K562 (cell line): ENCODE measurements around the gene STUB1. TPM values are rescaled to one million over a fixed set of nuclear protein-coding genes. Genes with fewer than 3 reads are reported as not detected.
A peak's percentile ranks its signal among the peaks of the same experiment; 100 is the strongest.

Source experiments
- ARID1B ChIP-seq: fragments of 450-650 bp; IDR thresholded peaks from 2 replicates; pipeline ENCODE4 v1.6.1; 2016; ENCODE audit warnings: antibody characterized with exemption, mild to moderate bottlenecking, inconsistent platforms
- ARID4B ChIP-seq: sonication (generic); formaldehyde crosslinking; IDR thresholded peaks from 2 replicates; pipeline ENCODE4 v1.8.0; 2022; ENCODE audit warnings: mild to moderate bottlenecking, missing genetic modification reagents
- ATF2 ChIP-seq: sonication (generic); formaldehyde crosslinking; IDR thresholded peaks from 2 replicates; pipeline ENCODE4 v1.8.1; 2022; ENCODE audit warnings: missing genetic modification reagents
- CBX1 ChIP-seq: sonication (generic); IDR thresholded peaks from 2 replicates; pipeline ENCODE4 v1.6.1; 2016; ENCODE audit warnings: antibody characterized with exemption, low read depth, mild to moderate bottlenecking
- ELK3 ChIP-seq: fragments of 450-650 bp; formaldehyde crosslinking; IDR thresholded peaks from 2 replicates; pipeline ENCODE4 v1.4.0; 2020; ENCODE audit warnings: mild to moderate bottlenecking
- ETV5 ChIP-seq: sonication (generic); formaldehyde crosslinking; IDR thresholded peaks from 2 replicates; pipeline ENCODE4 v1.4.0; 2020; ENCODE audit warnings: low read depth, mild to moderate bottlenecking, missing genetic modification reagents
- FUS ChIP-seq: fragments of 200-400 bp; formaldehyde crosslinking; optimal IDR thresholded peaks from 2 replicates; pipeline ENCODE3; 2017; ENCODE audit warnings: low read depth, low read length
- GABPB2 ChIP-seq: fragments of 250-450 bp; sonication (Bioruptor Pico); conservative IDR thresholded peaks from 2 replicates; pipeline ENCODE4 v1.5.1; 2021; ENCODE audit warnings: mild to moderate bottlenecking
- KAT8 ChIP-seq: fragments of 450-650 bp; IDR thresholded peaks from 2 replicates; pipeline ENCODE4 v1.6.1; 2016; ENCODE audit warnings: low read depth, mild to moderate bottlenecking
- KLF1 ChIP-seq: fragments of 450-650 bp; IDR thresholded peaks from 2 replicates; pipeline ENCODE4 v1.6.1; 2016; ENCODE audit warnings: missing genetic modification characterization, missing compliant biosample characterization
- PCBP1 ChIP-seq: fragments of 200-400 bp; formaldehyde crosslinking; IDR thresholded peaks from 2 replicates; pipeline ENCODE4 v1.6.1; 2018; ENCODE audit warnings: mild to moderate bottlenecking, low read depth, low read length; ENCODE audit not compliant: poor library complexity, severe bottlenecking
- PKNOX1 ChIP-seq: fragments of 450-650 bp; IDR thresholded peaks from 2 replicates; pipeline ENCODE4 v1.6.1; 2016
- POLR2A ChIP-seq: fragments of 450-650 bp; conservative IDR thresholded peaks from 2 replicates; pipeline ENCODE4 v1.6.1; 2016
- SAP30 ChIP-seq: fragments of 200-600 bp; sonication (generic); IDR thresholded peaks from 2 replicates; pipeline ENCODE4 v1.6.1; 2012; ENCODE audit warnings: borderline replicate concordance, low read depth, mild to moderate bottlenecking, moderate library complexity, low read length, control low read depth, inconsistent platforms; ENCODE audit not compliant: insufficient read depth, poor library complexity, severe bottlenecking
- SMAD3 ChIP-seq: fragments of 450-650 bp; formaldehyde crosslinking; conservative IDR thresholded peaks from 2 replicates; pipeline ENCODE4 v1.4.0; 2020; ENCODE audit warnings: mild to moderate bottlenecking
- TARDBP ChIP-seq: fragments of 450-650 bp; IDR thresholded peaks from 2 replicates; pipeline ENCODE4 v1.6.1; 2016
- TRIM28 ChIP-seq: fragments of 450-650 bp; IDR thresholded peaks from 2 replicates; pipeline ENCODE4 v1.6.1; 2017
- ZBTB43 ChIP-seq: sonication (generic); formaldehyde crosslinking; IDR thresholded peaks from 2 replicates; pipeline ENCODE4 v1.8.0; 2023; ENCODE audit warnings: mild to moderate bottlenecking, missing genetic modification reagents
- ZKSCAN8 ChIP-seq: fragments of 200-800 bp; sonication (Bioruptor generic); IDR thresholded peaks from 2 replicates; pipeline ENCODE4 v1.6.1; 2016; ENCODE audit warnings: missing genetic modification characterization, missing compliant biosample characterization
- polyA plus RNA-seq, 8 experiments: library from polyadenylated mRNA; depleted of rRNA in 4 of 8; stranded (reverse) in 5 of 8; unstranded in 3 of 8; fragments of >200 nt; fragmentation: Nextera tagmentation in 2 of 8; fragmentation: Illumina TruSeq in 1 of 8; extraction: Ambion mirVana in 2 of 8; extraction: Trizol in 1 of 8; gene quantifications; 2 replicates each; pipeline versions ENCODE4 v1.2.1 to v1.2.3, GENCODE V29; 2011 to 2014; ENCODE audit warnings: inconsistent platforms in 1 of 8, missing spikeins in 1 of 8
- total RNA-seq, 7 experiments: library from RNA; depleted of rRNA in 6 of 7; stranded (reverse); fragments of >200 nt in 6 of 7; fragmentation: Illumina TruSeq in 2 of 7; extraction: Trizol in 2 of 7; gene quantifications; 2 replicates each; pipeline versions ENCODE4 v1.2.1 to v1.2.3, GENCODE V29; 2011 to 2021; ENCODE audit warnings: low replicate concordance in 1 of 7

The STUB1 gene
- total and polyA plus RNA-seq, 9 of the 15 experiments (the other 6 are each of a cell fraction or from before 2014, with no cell fraction given), result 10.6 to 251 (median 152) TPM

GRCh38 chr16:682493-683395, 2.5 kb downstream of the STUB1 start (continued):
- TF ChIP-seq ETV5 (CRISPR knock-in tag) (no peak), ELK3 (CRISPR knock-in tag) (no peak), PCBP1 (peak; percentile 50), ARID1B (no peak), ARID4B (CRISPR knock-in tag) (0 out of 2 replicates have a peak, but pooled peaks have one; percentile 22), ZBTB43 (CRISPR knock-in tag) (no peak), KLF1 (tag) (no peak), TARDBP (no peak), SAP30 (no peak), ZKSCAN8 (CRISPR knock-in tag) (no peak), POLR2A (peak; percentile 38; the same call in 1 of the 2 replicates), GABPB2 (no peak), CBX1 (peak; percentile 53; the same call in 1 of the 2 replicates), TRIM28 (no peak), PKNOX1 (no peak), SMAD3 (CRISPR knock-in tag) (no peak), ATF2 (no peak), KAT8 (no peak), FUS (no peak)
